NCI-H1092 treated with DMSO at 0.1 percent for 48 hours (cell line): ENCODE results near the gene PNKP.

Source experiments
- DNase-seq: peaks from one replicate; lab custom pipeline; 2025; lab: John Stamatoyannopoulos, UW

Gene PNKP

DNA sequence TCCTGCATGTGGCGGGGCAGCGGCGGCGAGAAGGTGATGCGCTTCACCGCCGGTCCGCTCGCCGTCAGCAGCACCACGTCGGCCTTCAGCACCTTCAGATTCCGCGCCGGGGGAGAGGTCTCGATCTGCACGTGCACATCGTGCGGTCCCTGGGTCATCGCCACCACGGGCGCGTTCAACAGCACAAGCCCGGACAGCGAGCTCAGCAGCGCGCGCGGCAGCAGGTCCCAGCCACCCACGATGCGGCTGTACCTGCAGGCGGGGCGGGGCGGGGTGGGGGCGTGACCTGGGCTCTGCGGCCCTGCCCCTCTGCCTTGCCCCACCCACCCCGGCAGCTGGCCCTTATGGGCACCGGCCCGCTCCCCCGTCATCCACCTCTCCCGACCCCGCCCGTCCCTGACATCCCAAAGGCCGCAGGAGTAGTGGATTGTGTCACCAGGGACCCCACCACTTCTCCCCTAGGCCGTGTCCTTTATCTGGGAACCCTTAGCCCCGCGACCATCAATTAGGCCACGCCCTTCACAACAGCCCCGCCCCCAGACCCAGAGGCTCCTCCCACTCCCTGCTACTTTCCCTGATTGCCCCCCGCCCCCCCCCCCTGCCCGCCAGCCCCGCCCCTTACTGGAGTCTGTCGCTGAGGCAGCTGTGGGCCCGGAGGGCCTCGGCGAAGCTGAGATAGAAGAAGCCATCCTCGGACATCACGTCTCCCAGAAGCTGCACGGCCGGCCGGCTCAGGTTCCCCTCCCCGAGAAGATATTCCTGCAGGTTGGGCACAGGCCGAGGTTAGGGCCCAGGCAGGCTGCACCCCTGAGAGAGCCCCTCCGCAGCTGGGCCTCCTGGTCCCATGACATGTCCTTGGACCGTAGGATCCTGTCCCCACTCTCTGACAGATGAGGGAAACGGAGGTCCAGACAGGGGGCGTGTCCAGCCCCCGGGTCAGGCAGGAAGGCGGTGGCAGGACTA is 23.3 kb upstream of the PNKP start:
- DNase-seq: peak; percentile 35

DNA sequence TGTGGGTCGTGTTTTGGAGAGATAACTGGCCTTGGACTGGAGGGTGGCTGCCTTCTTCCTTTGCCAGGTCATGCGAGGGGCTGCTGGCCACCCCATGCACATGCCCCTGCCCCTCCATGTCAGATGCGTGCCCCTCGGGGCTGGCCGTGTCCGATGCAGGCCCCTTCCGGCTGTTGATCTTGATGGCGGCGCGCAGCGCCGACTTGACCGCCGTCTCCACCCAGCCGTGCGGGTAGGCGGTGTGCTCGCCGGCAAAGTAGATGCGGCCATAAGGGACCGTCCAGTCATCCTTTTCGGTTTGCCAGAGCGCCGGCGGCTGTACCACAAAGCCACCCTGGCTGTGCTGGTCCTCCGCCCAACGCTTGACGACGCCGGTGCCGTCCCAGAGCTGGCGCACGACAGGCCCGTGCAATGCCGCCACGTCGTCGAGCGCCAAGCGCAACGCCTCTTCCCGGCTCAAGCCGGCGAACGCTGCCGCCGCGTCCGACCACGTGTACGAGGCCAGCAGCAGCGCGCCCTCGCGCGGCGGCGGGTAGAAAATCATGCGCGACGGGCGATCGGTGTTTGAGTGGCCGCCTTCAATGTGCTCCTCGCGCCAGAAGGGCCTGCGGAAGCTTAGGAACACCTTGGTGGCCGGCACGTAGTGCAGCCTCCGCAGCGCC is 22.4 kb upstream of the PNKP start:
- peak; percentile 51 for DNase-seq

DNA sequence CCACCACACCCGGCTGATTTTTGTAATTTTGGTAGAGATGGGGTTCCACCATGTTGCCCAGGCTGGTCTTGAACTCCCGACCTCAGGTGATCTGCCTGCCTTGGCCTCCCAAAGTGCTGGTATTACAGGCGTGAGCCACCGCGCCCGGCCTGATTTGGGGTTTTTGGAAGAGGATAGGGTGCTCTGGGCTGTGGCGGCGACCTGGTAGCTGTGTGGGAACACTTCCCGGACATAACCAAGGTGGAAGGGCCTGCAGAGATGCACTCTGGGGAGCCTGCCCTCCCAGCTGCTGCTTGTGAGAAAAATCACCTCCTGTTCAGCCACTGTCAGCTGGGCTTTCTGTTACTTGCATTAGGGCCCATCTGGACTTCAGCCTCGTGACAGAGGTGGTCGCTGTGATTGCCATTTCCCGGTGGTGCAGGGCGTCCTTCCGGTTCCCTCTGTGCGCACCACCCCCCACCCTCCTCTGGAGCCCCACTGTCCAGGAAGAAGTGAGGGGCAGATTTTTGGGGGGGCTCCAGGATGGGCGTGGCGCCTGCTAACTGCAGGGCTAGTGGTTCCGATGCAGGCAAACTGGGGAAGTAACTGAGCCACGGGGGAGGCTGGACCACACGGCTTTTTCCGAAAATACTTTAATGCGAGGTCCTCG is 21.8 kb upstream of the PNKP start:
- no peak for DNase-seq

DNA sequence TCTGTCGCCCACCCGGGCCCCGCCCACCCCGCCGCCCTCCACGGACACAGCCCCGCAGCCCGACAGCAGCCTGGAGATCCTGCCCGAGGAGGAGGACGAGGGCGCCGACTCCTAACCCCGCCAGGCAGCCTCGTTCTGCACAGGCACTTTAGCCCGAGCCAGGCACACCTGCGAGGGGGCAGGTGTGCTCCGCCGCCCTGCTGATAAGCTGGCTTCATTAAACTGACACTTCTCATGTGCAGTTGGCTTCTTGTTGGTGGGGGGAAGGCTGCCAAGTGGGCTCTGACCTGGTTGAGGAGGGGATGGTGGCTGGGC is 21.1 kb upstream of the PNKP start:
- no peak for DNase-seq

DNA sequence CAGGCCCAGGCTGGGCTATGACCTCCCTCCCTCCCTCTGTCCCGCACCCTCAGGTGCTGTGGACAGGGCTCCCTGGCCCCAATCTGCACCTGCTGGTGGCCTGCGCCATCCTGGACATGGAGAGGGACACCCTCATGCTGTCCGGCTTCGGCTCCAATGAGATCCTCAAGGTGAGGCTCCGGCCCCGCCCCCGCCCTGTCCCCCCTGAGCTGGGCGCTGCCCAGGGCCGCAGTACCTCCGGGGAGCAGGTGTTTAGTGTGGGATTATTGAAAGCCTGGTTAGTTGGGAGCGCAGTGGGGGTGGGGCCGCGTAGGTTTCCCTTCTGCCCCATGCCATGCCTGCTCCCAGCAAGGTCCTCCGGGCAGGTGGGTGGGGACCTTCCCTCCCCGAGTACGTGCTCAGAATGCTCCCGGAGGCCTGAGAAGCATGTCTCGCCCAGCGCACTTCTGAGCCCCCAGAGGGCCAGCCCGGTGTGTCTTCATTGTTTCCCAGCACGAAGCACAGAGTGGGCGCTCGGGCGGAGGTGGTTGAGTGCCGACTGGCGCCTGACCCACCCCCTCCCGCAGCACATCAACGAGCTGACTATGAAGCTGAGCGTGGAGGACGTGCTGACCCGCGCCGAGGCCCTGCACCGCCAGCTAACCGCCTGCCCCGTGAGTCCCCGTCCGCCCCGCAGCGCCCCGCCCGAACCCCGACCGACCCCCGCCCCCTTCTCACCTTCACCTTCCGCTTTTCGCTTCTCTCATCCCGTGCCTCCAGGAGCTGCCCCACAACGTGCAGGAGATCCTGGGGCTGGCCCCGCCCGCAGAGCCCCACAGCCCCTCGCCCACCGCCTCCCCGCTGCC is 20.5 kb upstream of the PNKP start:
- DNase-seq: no peak

DNA sequence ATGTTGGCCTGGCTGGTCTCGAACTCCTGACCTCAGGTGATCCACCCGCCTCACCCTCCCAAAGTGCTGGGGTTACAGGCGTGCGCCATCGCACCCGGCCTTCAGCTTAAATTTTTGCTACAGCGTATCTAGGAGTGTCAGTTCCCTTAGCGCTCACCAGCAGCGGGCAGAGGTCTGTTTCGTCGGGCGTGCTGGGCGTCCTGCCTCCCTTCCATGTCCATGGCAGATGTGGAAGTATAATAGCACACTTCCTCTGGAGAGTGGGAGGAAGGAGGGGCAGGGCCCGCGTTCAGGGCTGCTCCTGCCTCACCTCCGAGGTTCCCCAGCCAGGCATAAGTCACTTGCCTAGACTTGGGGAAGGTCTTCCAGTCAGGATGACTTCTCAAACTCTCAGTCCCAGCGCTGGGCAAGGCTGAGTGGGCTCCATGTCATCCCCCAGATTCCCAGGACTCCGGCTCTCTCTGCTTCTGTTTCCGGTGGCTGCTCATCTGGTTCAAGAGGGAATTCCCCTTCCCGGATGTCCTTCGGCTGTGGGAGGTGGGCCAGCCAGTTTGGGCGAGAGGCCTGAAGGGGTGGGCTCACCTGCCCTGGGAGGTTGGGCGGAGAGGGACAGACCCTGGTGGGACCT is 19.8 kb upstream of the PNKP start:
- DNase-seq: no peak

DNA sequence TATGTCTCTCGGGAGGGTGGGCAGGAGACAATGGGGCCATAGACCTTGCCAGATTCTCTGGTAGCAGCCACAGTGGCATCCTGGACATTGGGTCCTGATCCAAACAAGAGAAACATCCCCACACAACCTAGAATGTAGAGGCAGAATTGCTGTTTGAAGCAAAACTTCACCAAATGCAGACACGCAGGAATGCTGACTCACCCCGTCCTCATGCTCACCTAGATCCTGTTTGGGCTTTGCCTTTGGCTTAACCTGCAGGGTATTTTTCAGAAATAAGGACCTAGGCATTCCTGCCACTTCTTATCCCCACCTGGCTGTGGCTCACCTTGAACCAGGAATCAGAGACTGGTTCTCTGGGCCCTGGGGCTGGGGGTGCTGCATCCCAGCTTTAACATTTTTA is 17.4 kb upstream of the PNKP start:
- no peak for DNase-seq

DNA sequence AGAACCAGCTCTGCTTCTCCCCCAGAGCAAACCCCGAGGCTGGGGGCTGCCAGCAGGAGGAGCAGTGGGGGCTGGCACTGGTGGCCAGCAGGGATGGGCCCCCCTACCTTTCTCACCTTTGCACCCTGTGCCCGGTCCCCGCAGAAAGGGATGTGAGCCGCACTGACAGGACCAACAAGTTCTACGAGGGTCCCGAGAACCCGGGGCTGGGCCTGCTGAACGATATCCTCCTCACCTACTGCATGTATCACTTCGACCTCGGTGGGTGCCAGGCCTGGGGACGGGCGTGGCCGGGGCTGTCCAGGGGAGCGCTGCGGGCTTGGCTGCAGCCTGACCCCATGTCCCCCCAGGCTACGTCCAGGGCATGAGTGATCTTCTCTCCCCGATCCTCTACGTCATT is 16.7 kb upstream of the PNKP start:
- no peak for DNase-seq

DNA sequence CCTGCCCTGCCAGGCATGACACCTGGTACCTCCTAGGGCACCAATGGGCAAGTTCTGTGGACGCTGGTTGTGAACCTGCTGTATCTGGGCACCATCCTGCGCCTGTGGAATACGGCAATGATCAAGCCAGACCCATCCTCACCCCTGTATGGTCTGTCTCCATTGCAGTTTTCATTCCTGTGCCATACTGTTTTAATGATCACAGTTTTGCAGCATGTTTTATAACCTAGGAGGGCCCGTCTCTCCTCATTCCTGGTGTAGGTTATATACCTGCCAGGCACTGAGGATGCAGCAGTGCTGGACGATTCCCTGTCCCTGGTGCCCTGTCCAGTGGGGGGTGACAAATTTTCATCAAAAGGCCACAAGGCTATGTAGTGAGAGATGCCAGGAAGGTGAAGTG is 15.7 kb upstream of the PNKP start:
- DNase-seq: no peak

DNA sequence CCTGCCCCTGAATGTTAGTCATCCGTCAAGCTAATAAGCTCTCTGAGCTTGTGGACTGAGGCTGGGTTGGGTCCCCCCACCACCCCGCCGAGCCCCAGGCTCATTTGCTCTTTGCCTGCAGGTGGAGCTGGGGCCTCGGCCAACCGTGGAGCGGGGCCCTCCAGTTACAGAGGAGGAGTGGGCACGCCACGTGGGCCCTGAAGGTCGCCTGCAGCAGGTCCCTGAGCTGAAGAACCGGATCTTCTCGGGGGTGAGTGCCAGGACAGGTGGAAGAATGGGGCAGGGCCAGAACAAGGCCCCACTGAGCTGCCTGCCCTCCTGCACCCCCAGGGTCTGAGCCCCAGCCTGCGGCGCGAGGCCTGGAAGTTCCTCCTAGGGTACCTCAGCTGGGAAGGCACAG is 15.3 kb upstream of the PNKP start:
- DNase-seq: no peak

DNA sequence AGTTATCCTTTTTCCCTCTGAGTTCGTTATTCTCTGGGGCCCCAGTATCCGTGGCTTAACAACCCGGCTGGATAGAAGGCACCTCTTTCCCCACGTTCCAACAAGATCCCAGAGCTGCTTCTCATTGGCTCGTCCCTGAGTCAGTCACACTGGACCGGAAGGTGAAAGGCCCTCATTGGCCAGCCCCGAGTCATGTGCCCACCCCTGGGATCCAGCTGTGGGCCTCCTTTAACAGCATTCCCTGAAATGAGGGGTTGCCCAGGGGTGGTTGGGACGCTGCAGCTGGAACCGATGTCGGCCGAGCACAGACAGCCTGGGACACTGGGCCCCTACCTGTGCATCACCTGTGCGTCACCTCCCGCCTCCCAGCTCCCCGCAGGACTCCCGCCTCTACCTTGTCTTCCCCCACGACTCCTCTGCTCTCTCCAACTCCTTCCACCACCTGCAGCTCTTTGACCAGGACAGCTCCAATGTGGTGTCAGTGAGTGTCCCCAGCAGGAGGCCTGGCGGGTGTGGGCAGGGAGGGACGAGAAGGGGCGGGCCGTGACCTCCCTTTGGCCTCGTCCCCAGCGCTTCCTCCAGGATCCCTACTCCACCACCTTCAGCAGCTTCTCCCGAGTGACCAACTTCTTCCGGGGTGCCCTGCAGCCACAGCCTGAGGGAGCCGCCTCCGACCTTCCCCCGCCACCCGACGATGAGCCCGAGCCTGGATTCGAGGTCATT is 14.5 kb upstream of the PNKP start:
- DNase-seq: no peak

DNA sequence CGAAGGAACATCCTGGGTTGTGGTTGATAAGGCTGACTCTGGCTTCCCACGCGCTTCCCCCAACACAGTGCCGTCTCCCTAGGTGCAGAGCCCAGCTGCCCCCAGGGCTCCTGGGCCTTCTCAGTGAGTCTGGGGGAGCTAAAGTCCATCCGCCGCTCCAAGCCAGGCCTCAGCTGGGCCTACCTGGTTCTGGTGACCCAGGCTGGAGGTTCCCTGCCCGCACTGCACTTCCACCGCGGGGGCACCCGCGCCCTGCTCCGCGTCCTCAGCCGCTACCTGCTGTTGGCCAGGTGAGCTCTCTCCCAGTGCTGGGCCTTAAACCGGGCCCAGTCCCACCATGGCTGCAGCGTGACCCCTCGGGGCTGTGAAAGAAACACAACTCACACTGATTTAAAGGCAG is 13.8 kb upstream of the PNKP start:
- DNase-seq: no peak

DNA sequence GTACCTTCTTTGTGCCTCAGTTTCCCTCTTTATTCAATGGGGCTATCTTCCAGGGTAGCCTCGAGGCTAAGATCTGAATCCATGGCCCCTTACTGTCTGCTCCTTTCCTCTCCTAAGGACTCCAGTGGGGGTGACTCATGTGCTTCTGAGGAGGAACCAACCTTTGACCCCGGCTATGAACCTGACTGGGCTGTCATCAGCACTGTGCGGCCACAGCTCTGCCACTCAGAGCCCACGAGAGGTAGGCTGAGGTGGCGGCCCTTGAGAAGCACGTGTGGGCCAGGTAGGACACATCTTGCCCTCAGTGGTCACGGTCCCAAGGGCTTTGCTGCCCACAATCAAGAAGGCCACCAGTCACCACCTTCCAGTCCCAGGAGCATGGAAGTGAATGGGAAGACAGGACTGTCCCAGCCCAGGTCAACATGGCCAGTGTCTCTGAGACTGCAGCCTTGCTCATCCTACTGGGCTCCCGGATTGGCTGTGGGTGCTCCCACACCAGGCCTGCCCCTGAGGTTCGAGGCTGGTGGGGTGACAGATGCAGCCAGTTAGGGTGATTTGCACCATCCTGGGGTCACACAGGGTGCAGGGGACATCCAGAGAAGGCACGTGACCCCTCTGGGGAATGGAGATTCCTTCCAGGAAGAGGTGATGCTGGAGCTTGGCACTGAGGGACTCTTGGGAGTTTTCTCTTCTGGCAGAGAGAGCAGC is 12.9 kb upstream of the PNKP start:
- no peak for DNase-seq

DNA sequence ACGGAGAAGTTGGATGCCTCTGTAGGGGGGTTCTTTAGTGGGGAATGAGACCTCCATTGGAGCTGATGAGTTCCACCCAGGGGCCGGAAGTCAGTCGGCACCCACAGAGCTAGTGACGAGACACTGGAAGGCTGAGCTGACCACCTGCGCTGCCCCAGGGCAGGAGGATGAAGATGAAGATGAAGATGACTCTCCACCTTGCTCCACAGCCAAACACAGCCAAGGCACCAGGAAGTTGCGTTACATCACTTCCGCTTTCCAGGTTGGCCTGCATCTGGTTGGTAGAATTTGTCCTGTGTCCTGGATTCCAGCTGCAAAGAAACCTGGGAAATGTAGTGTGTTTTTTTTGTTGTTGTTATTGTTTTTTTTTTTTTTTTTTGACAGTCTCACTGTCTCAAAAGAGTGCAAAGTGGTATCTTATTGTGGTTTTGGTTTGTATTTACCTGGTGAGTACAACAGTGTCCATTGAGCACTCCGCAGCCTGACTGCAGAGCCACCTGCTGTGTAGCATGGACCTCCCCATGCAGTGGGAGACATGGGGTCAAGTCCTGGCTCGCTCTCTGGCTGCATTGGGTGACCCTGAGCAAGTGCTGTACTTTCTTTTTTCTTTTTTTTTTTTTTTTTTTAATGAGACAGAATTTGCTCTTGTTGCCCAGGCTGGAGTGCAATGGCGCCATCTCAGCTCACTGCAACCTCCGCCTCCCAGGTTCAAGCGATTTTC is 12.0 kb upstream of the PNKP start:
- DNase-seq: no peak

DNA sequence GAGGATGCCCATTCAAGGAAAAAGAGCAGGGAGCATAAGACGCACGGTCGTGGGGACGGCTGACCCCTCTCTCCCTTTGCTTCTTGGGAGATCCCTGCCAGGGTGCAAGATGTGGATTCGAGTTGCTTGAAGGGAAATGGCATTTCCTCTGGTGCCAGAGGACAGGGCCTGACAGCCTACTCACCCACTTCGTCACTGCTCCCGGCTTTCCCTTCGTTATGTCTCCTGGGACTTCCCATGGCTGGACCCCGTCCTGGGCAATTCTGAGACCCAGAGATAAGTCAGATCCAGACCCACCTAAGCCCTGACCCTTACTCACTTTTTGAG is 11.3 kb upstream of the PNKP start:
- no peak for DNase-seq

DNA sequence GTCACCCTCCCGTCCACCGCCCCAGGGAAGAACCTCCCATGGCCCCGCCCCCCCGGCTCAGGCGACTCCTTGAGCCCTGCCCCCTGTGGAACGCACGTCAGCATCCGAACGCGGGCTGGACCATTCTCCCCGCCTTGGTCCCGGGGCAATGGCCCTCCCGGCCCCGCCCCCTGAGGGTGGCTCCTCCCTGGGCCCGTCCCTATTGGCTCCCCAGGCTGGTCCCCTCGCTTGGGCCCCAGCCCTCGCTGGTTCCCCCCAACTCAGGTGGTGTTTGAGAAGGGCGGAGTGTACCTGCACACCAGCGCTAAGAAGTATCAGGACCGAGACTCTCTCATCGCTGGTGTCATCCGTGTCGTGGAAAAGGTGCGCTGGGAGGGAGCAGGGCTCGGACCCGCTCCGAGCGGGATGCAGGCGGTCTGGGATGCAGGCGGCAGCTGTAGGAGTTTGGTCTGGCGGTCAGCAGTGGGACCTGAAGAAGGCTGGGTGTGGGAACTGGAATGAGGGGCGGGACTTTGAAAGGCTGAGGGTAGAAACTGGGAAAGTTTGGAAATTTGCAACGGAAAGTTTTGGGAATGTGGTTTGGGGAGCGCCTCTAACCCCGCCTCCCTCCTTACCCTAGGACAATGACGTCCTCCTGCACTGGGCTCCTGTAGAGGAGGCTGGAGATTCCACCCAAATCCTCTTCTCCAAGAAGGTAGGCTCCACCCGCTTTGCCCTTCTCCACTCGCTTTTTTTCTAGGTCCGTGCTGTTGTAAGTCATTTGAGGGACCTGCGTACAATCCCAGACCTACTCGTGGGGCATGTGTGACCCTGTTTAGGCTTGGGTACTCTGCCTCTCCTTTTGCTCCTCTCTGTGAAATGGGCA is 10.7 kb upstream of the PNKP start:
- peak; percentile 86 for DNase-seq

DNA sequence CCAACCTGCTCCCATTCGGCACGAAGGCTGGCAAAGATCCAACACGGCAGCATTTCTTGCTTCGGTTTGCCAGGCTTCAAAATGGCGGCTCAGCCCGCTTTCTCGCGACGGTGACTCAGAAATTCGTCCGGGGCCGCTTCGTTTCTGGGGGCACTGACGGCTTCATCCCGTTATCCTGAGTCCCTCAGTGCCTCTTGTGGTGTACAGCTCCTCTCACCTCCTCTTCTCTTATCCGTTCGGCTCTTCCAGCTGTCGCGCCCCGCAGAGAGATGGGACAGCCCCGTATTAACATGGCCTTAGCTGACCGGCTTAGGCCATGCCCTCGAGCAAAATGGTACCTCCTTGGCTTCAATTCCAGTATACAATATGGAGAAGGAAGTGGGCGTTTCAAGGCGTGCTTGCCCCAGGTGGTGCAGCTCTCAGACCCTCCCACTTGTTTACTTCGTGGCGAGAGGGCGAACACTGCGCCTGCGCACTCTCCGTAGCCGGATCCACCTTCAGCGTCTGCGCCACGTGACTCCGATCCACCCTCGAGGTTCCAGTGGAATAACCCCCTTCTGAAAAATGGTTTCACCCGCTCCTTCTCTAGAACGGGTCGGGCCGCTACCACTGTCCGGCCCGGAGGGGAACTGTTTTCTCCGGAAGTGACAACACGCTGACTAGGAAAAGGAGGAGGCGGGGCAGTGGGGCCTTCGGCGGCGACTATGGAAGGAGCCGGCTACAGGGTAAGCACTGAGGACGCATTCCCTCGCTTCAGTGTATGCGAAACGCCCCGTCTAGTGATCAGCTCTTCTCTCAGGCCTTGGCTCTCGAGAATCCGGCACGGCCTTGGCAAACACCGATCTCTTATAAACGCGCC is 9.9 kb upstream of the PNKP start, which contains the start of the genes AKT1S1 and TBC1D17:
Gene AKT1S1, minus strand, starts transcription at position 336 of the 859 bp plus-strand sequence. CDS start 4,060 bp downstream, outside the sequence.
Gene TBC1D17, plus strand, starts transcription at position 683 of the 859 bp plus-strand sequence. Its CDS starts 22 bp downstream, at position 705.
- DNase-seq: peak; percentile 98
